Body of pancreas (tissue), 4 donors: ENCODE results near the gene DNAAF6.

ENCODE experiments used
- POLR2A ChIP-seq, 3 donors: fragments of 450-650 bp; IDR thresholded peaks; one replicate each; pipeline ENCODE4 v1.6.1; 2016; ENCODE audit warnings: antibody characterized with exemption in 3 of 3, mild to moderate bottlenecking in 2 of 3
- TF ChIP-seq, protein P1 (sequence below), 7 experiments: fragments of 450-650 bp in 4 of 7; fragments of 200-600 bp in 3 of 7; sonication (generic) in 3 of 7; IDR thresholded peaks; one replicate each; pipeline ENCODE4 v1.5.1; 2016 to 2019; ENCODE audit warnings: antibody characterized with exemption in 7 of 7

- TF ChIP-seq, protein P1, sequence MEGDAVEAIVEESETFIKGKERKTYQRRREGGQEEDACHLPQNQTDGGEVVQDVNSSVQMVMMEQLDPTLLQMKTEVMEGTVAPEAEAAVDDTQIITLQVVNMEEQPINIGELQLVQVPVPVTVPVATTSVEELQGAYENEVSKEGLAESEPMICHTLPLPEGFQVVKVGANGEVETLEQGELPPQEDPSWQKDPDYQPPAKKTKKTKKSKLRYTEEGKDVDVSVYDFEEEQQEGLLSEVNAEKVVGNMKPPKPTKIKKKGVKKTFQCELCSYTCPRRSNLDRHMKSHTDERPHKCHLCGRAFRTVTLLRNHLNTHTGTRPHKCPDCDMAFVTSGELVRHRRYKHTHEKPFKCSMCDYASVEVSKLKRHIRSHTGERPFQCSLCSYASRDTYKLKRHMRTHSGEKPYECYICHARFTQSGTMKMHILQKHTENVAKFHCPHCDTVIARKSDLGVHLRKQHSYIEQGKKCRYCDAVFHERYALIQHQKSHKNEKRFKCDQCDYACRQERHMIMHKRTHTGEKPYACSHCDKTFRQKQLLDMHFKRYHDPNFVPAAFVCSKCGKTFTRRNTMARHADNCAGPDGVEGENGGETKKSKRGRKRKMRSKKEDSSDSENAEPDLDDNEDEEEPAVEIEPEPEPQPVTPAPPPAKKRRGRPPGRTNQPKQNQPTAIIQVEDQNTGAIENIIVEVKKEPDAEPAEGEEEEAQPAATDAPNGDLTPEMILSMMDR (IDR thresholded peaks at IDR 0.05) = no peak
- TF ChIP-seq POLR2A (IDR thresholded peaks at IDR 0.05) = peak in 2 of 3 donors; percentile 55 to 65
Observed at GRCh38 chrX:107205770-107206696, at the start of gene DNAAF6, which contains the start of gene NUP62CL.
